GM18870 (cell line): Measurements from ENCODE around the gene CD1C.
"Not testable (repeated sequence)": the region's sequence is repeated elsewhere in the genome, so short reads cannot be mapped to it uniquely, and the experiment has no call there.

Source experiments
- ATAC-seq: cut with Tn5 transposase; IDR thresholded peaks from one replicate; pipeline ENCODE4 v1.9.1; 2021; ENCODE audit warnings: moderate library complexity; ENCODE audit not compliant: unreplicated experiment

CD1C gene

DNA sequence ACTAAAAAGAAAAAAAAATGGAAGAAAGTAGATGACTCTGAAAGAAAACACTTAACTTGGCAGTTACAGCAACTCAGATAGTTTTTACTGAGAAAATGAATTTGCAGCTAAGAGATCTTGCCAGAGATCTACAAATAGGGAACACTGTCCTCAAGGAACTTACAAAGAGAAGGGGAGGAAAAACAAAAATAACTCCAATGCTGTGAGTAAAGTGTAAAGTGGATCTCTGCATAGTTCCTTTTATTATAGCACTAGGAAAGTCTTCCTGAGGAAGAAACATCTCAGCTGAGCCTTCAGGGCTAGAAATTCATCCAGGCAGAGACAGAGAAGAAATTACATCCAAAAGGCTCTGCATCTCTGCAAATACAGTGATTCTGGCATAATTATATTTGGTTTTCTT, 37.8 kb downstream of the CD1C start:
- no peak for ATAC-seq

DNA sequence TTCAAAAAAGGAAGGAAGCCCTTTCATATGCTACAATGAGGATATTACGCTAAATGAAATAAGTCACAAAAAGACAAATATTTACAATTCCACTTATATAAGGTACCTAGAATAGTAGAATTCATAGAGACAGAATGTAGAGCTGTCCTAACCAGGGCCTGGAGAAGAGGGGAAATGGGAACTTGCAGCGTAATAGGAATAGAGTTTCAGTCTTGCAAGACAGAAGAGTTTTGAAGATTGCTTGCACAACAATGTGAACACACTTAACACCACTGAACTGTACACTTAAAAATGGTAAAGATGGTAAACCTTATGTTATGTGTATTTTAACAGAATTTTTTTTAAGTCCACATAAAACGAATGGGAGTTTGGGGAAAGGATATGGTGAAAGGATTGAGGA, 38.7 kb downstream of the CD1C start:
- ATAC-seq = no peak

DNA sequence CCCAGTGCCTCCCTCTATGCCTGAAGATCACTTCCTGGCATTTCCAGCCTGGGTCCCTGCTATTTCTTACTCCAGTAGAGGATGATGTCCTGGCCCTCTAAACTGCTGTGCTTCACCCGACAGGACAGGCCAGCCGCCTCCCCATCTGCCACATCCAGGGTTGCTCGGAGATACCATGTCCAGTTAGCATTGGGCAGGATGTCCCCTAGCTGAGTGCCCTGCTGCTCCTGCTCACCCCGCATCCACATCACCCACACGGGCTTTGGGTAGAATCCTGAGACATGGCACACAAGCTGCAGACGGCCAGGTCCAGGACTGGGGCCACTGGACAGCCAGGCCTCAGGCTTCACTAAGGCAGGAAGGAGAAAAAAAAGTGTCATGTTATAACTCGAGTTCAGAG, 39.6 kb downstream of the CD1C start:
- no peak for ATAC-seq

DNA sequence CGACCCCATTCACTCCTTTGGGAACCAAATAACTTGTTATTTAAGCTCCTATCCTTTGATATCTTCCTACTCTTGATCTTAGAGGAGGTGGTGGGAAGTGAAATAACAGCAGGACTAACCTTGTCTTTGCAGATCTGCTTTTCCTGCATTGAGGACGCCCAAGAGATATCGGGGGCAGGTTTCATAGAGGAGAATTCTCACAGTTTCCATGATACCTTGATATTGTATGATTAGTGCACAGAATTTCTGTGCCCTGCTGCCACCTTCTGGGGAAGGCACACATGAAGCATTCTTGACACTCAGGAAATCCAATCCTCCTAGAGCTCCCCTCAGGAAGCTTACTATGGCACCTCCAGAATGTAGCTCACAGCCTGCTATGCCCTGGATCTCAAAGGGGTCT, 40.0 kb downstream of the CD1C start:
- no peak for ATAC-seq

DNA sequence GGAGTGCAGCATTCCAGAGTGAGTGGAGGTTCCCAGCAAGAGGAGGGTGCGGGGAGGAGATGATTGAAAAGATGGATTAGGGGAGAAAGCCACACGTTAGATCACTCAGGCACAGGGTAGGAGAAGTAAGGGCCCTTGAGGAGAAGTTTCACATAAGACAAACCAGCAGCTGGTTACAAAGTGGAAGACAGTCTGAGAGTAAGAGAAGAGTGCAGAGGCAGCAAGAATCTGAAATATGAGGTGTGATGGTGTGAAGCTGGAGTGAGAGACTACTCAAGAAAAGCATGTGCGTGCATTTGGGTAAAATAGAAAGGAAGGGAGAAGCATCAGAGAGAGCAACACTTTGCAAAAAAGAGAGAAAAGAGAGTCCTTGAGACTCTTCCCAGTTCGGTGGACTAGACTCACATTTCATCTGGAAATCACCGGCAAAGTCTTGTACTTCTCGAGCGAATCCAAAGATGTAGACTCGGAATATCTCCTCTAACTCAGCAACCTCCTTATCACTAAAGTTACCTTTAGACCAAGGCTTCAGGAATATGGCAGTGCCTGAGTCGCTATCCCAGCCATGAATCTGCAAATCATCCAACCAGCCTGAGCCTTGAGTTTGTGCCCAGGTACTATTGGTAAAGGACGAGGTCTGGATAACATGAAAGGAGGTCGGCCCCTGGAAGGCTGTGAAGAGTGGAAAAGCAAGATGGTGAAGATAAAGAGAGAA, 40.8 kb downstream of the CD1C start:
- ATAC-seq = no peak

DNA sequence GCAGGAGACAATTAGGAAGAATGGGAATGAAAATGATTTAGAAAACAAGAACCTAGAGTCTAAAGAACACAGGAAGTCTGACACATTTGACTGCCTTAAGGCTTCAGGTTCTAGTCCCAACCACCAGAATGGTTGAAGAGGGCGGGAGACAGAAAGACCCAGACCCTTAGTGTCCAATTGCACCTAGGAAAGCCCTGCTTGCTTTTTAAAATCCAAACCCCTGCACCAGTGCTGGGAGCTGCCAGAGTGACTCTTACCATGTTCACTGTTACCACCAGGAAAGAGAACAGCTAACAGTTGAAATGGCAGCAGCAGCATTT, 41.3 kb downstream of the CD1C start:
- ATAC-seq = no peak

DNA sequence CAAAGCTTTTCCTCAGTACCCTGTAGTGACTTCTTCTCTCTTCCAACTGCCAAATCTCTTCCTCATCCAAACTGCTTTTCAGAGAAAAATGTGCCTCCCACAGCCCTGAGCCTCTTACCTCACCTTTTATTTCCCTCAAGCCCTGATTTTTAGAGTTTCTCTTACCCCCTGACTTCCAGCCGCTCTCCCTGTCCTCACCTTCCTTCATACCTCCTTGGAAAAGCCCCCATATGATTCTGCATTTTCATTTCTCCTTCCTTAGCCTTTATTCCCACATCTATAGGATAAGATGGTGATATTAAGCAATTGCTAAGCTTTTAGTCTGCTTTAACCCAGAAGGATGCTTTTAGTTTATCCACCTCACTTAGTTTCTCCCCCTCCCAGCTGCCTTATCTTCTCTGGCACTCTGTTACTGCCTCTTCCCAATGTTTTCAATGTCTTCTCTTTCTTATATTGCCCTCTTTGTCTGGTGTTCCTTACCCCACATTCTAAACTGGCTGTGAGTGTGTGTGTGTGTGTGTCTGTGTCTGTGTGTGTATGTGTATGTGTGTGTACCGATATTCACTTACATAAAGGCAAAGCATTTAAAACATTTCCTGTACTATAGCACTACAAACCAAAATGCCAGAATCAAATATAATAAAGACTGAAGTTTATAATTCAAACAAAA, 41.9 kb downstream of the CD1C start, which contains the start of gene CD1B:
CD1B (minus strand) TSS at position 51 of the 670 bp plus-strand sequence. CDS start 108 bp downstream, outside the sequence.
- ATAC-seq = no peak

DNA sequence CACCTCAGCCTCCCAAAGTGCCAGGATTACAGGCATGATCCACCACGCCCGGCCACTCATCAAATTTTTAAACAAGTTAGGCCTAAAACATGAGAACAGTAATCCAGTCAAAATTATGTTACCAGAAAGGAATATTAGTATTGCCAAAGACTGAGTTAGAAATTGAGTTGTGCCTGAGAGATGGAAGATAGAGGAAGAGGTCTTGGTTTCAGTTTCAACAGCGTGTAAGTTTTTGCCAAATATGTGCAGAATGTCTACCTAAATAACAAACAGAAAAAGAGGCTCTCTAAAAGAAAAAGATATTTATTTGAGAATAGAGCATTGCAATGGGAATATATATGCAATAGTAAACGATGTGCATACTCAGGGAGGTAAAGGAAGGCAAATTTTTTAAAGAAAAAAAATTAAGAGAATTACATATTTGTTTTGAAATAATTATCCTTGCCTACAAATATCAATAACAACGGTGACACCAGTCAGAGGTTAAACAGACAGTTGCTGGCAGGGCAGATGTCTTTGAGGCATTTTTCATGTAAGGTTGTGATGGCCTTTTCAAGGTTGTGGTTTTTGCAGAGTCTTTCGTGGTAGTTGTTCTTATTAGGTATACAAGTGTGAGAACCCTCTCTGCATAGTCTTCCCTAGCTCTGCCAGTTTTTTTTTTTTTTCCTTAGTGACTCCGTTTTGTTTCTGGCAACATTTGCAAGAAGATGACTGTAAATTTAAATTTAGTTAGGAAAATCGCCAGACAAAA, 43.9 kb downstream of the CD1C start:
- no peak for ATAC-seq

DNA sequence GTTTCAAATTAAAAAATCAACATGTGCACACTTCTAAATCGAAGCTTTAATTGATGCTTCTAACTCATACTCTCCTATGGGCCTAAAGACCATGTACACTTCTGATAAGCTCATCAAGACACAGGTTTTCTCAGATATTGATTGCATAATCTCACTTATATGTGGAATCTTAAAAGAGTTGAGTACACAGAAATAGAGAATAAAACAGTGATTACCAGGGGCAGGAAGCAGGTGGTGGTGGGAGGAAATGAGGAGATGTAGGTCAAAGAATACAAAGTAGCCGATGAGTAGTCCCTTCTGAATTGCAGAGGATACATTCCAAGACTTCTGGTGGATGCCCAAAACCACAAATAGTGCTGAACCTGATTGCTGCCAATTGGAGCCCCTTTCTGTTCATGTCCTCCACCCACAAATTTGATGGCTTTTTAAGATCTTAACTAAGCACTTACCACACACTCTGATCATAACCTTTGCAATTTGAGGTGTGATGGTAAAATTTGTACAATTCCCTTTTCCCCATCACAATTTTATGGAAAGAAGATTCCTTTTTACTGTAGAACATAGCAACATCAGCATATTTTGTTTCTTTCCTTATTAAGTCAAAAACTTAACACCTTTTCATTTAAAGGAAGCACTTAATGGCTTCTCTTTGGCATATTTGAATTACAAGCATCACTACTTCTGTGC, 44.9 kb downstream of the CD1C start:
- ATAC-seq = no peak

DNA sequence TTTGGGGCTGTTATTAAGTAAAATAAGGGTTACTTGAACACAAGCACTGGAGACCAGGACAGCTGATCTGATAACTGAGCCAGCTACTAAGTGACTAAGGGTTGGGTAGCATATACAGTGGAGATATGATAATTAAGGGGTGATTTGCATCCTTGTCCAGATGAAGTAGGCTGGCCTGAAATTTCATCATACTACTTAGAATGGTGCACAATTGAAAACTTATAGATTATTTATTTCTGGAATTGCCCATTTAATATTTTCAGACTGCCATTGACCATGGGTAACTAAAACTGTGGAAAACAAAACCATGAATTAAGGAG, 45.5 kb downstream of the CD1C start:
- ATAC-seq = no peak

DNA sequence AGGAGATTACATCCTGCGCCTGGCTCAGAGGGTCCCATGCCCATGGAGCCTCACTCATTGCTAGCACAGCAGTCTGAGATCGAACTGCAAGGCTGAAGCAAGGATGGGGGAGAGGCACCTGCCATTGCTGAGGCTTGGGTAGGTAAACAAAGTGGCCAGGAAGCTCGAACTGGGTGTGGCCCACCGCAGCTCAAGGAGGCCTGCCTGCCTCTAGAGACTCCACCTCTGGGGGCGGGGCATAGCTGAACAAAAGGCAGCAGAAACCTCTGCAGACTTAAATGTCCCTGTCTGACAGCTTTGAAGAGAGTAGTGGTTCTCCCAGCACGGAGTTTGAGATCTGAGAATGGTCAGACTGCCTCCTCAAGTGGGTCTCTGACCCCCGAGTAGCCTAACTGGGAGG, 46.7 kb downstream of the CD1C start:
- ATAC-seq = not testable (repeated sequence)
